ENCODE results near the gene ZNF133. TPM values are rescaled to one million over a fixed set of nuclear protein-coding genes. Genes with fewer than 3 reads are reported as not detected.

Gene ZNF133
- total and polyA plus RNA-seq, 3 experiments from 2014 or later = 5.9 to 6.4 (median 6.1) TPM

- Histone ChIP-seq H3K36me3 (ENCODE audit: insufficient read depth, low read length) (no peaks in the 10 kb centered on the region), H3K27ac (ENCODE audit: low read depth, low read length) (no peak overlapping the region), H3K4me1 (ENCODE audit: insufficient read depth, low read length) (peaks cover 19% of the 10 kb centered on the region), H3K27me3 (ENCODE audit: insufficient read depth, low read length, poor library complexity, severe bottlenecking) (peaks cover 2% of the 10 kb centered on the region), H3K4me3 (ENCODE audit: low read length) (peak overlapping the region; percentile 98), H3K9me3 (ENCODE audit: low read length) (peaks cover 6% of the 10 kb centered on the region)
- peaks cover 16 to 33% (median 33%) of the 10 kb centered on the region in 3 donors for H3K36me3 Mint-ChIP-seq
- H3K9me3 Mint-ChIP-seq = peaks cover 12 to 18% (median 14%) of the 10 kb centered on the region in 5 donors
- CTCF ChIA-PET = no interaction called here
- peaks cover 24 to 39% (median 37%) of the 10 kb centered on the region in 3 donors for H3K4me1 Mint-ChIP-seq
- H3K27me3 Mint-ChIP-seq = peaks cover 17 to 21% of the 10 kb centered on the region in 2 donors
- H3K4me3 Mint-ChIP-seq = peak overlapping the region; percentile 93 to 99 (median 97)
- H3K27ac Mint-ChIP-seq = peak overlapping the region in 6 of 8 donors; percentile 95 to 100 (median 100)
- POLR2A ChIA-PET = no interaction called here
- no peak for DNase-seq
These were observed 979 bp downstream of the ZNF133 start for GRCh38 chr20:18289306-18289705.

GRCh38 chr20:18299364-18299763 lies 11.0 kb downstream of the ZNF133 start:
- no peaks in the 10 kb centered on the region for H3K4me1 Mint-ChIP-seq
- no peak overlapping the region for H3K27ac Mint-ChIP-seq
- ChIA-PET POLR2A (no interaction called here), CTCF (no interaction called here)
- H3K4me3 Mint-ChIP-seq = no peak overlapping the region
- Histone ChIP-seq H3K4me1 (ENCODE audit: insufficient read depth, low read length) (no peaks in the 10 kb centered on the region), H3K36me3 (ENCODE audit: insufficient read depth, low read length) (no peaks in the 10 kb centered on the region), H3K9me3 (ENCODE audit: low read length) (no peaks in the 10 kb centered on the region), H3K27ac (ENCODE audit: low read depth, low read length) (no peak overlapping the region), H3K27me3 (ENCODE audit: insufficient read depth, low read length, poor library complexity, severe bottlenecking) (no peaks in the 10 kb centered on the region), H3K4me3 (ENCODE audit: low read length) (no peak overlapping the region)
- DNase-seq = no peak
- H3K36me3 Mint-ChIP-seq = peaks cover 15 to 44% (median 21%) of the 10 kb centered on the region in 3 donors
- H3K9me3 Mint-ChIP-seq = peaks cover 0 to 2% (median 0%) of the 10 kb centered on the region in 5 donors
- H3K27me3 Mint-ChIP-seq = no peaks in the 10 kb centered on the region

- Histone ChIP-seq H3K9me3 (ENCODE audit: low read length) (no peaks in the 10 kb centered on the region), H3K4me1 (ENCODE audit: insufficient read depth, low read length) (no peaks in the 10 kb centered on the region), H3K27me3 (ENCODE audit: insufficient read depth, low read length, poor library complexity, severe bottlenecking) (no peaks in the 10 kb centered on the region), H3K27ac (ENCODE audit: low read depth, low read length) (no peak overlapping the region), H3K4me3 (ENCODE audit: low read length) (no peak overlapping the region), H3K36me3 (ENCODE audit: insufficient read depth, low read length) (no peaks in the 10 kb centered on the region)
- Mint-ChIP-seq H3K36me3 (peaks cover 8 to 27% (median 13%) of the 10 kb centered on the region in 3 donors), H3K4me1 (no peaks in the 10 kb centered on the region), H3K4me3 (no peak overlapping the region), H3K9me3 (peaks cover 0 to 2% (median 0%) of the 10 kb centered on the region in 5 donors), H3K27ac (no peak overlapping the region), H3K27me3 (no peaks in the 10 kb centered on the region)
- no peak for DNase-seq
- CTCF ChIA-PET = no interaction called here
- POLR2A ChIA-PET = no interaction called here
These were observed 16.3 kb downstream of the ZNF133 start for GRCh38 chr20:18304618-18305017.

GRCh38 chr20:18307301-18307700 lies 19.0 kb downstream of the ZNF133 start:
- no peaks in the 10 kb centered on the region for H3K9me3 ChIP-seq (ENCODE audit: low read length)
- Mint-ChIP-seq H3K9me3 (no peaks in the 10 kb centered on the region), H3K27me3 (no peaks in the 10 kb centered on the region), H3K4me1 (no peaks in the 10 kb centered on the region), H3K27ac (peak overlapping the region in 2 of 8 donors; percentile 8 to 29), H3K4me3 (no peak overlapping the region), H3K36me3 (peaks cover 5 to 33% (median 13%) of the 10 kb centered on the region in 3 donors)
- no peaks in the 10 kb centered on the region for H3K4me1 ChIP-seq (ENCODE audit: insufficient read depth, low read length)
- no peaks in the 10 kb centered on the region for H3K27me3 ChIP-seq (ENCODE audit: insufficient read depth, low read length, poor library complexity, severe bottlenecking)
- ChIA-PET CTCF (no interaction called here), POLR2A (no interaction called here)
- no peak overlapping the region for H3K4me3 ChIP-seq (ENCODE audit: low read length)
- H3K36me3 ChIP-seq (ENCODE audit: insufficient read depth, low read length) = no peaks in the 10 kb centered on the region
- DNase-seq = no peak
- H3K27ac ChIP-seq (ENCODE audit: low read depth, low read length) = no peak overlapping the region

- H3K27ac ChIP-seq (ENCODE audit: low read depth, low read length) = no peak overlapping the region
- Mint-ChIP-seq H3K4me3 (no peak overlapping the region), H3K36me3 (peaks cover 19 to 49% (median 20%) of the 10 kb centered on the region in 3 donors), H3K27me3 (no peaks in the 10 kb centered on the region), H3K27ac (no peak overlapping the region), H3K4me1 (no peaks in the 10 kb centered on the region), H3K9me3 (no peaks in the 10 kb centered on the region)
- no peaks in the 10 kb centered on the region for H3K9me3 ChIP-seq (ENCODE audit: low read length)
- ChIA-PET CTCF (no interaction called here), POLR2A (no interaction called here)
- H3K4me1 ChIP-seq (ENCODE audit: insufficient read depth, low read length) = no peaks in the 10 kb centered on the region
- no peak for DNase-seq
- no peaks in the 10 kb centered on the region for H3K27me3 ChIP-seq (ENCODE audit: insufficient read depth, low read length, poor library complexity, severe bottlenecking)
- H3K36me3 ChIP-seq (ENCODE audit: insufficient read depth, low read length) = no peaks in the 10 kb centered on the region
- no peak overlapping the region for H3K4me3 ChIP-seq (ENCODE audit: low read length)
These were observed 21.7 kb downstream of the ZNF133 start for GRCh38 chr20:18310051-18310450.

GRCh38 chr20:18310592-18310991 lies 22.3 kb downstream of the ZNF133 start:
- ChIA-PET CTCF (no interaction called here), POLR2A (interaction anchor here (0.5 kb wide), 1 partner anchor 205 kb away, joined by 9 read pairs; no protein-coding TSS in a partner anchor)
- no peaks in the 10 kb centered on the region for H3K9me3 ChIP-seq (ENCODE audit: low read length)
- Mint-ChIP-seq H3K27me3 (no peaks in the 10 kb centered on the region), H3K9me3 (peaks cover 0 to 2% (median 0%) of the 10 kb centered on the region in 5 donors), H3K36me3 (peaks cover 25 to 53% (median 26%) of the 10 kb centered on the region in 3 donors), H3K4me3 (no peak overlapping the region), H3K27ac (no peak overlapping the region), H3K4me1 (no peaks in the 10 kb centered on the region)
- no peak overlapping the region for H3K4me3 ChIP-seq (ENCODE audit: low read length)
- peaks cover 4% of the 10 kb centered on the region for H3K36me3 ChIP-seq (ENCODE audit: insufficient read depth, low read length)
- no peaks in the 10 kb centered on the region for H3K27me3 ChIP-seq (ENCODE audit: insufficient read depth, low read length, poor library complexity, severe bottlenecking)
- no peaks in the 10 kb centered on the region for H3K4me1 ChIP-seq (ENCODE audit: insufficient read depth, low read length)
- H3K27ac ChIP-seq (ENCODE audit: low read depth, low read length) = no peak overlapping the region
- DNase-seq = no peak

GRCh38 chr20:18312723-18313122 lies 24.4 kb downstream of the ZNF133 start:
- Mint-ChIP-seq H3K4me1 (no peaks in the 10 kb centered on the region), H3K27ac (no peak overlapping the region), H3K4me3 (no peak overlapping the region), H3K27me3 (no peaks in the 10 kb centered on the region), H3K36me3 (peaks cover 24 to 54% (median 40%) of the 10 kb centered on the region in 3 donors), H3K9me3 (peaks cover 0 to 3% (median 0%) of the 10 kb centered on the region in 5 donors)
- ChIA-PET POLR2A (no interaction called here), CTCF (no interaction called here)
- peaks cover 4% of the 10 kb centered on the region for H3K36me3 ChIP-seq (ENCODE audit: insufficient read depth, low read length)
- no peaks in the 10 kb centered on the region for H3K4me1 ChIP-seq (ENCODE audit: insufficient read depth, low read length)
- no peaks in the 10 kb centered on the region for H3K9me3 ChIP-seq (ENCODE audit: low read length)
- H3K27me3 ChIP-seq (ENCODE audit: insufficient read depth, low read length, poor library complexity, severe bottlenecking) = no peaks in the 10 kb centered on the region
- H3K4me3 ChIP-seq (ENCODE audit: low read length) = no peak overlapping the region
- H3K27ac ChIP-seq (ENCODE audit: low read depth, low read length) = no peak overlapping the region
- no peak for DNase-seq

- H3K27ac Mint-ChIP-seq = no peak overlapping the region
- no peaks in the 10 kb centered on the region for H3K27me3 ChIP-seq (ENCODE audit: insufficient read depth, low read length, poor library complexity, severe bottlenecking)
- H3K4me1 Mint-ChIP-seq = no peaks in the 10 kb centered on the region
- H3K4me3 Mint-ChIP-seq = no peak overlapping the region
- H3K27ac ChIP-seq (ENCODE audit: low read depth, low read length) = no peak overlapping the region
- peaks cover 22 to 53% (median 43%) of the 10 kb centered on the region in 3 donors for H3K36me3 Mint-ChIP-seq
- ChIA-PET POLR2A (no interaction called here), CTCF (no interaction called here)
- no peaks in the 10 kb centered on the region for H3K9me3 ChIP-seq (ENCODE audit: low read length)
- no peak overlapping the region for H3K4me3 ChIP-seq (ENCODE audit: low read length)
- DNase-seq = no peak
- H3K36me3 ChIP-seq (ENCODE audit: insufficient read depth, low read length) = peaks cover 4% of the 10 kb centered on the region
- H3K27me3 Mint-ChIP-seq = no peaks in the 10 kb centered on the region
- peaks cover 0 to 3% (median 0%) of the 10 kb centered on the region in 5 donors for H3K9me3 Mint-ChIP-seq
- no peaks in the 10 kb centered on the region for H3K4me1 ChIP-seq (ENCODE audit: insufficient read depth, low read length)
These were observed 25.1 kb downstream of the ZNF133 start for GRCh38 chr20:18313411-18313810.

All from CD8-positive, alpha-beta memory T cell (primary cell).